DOHH2 (cell line): ENCODE data around the gene NOL9.

ENCODE experiments used
- EZH2phosphoT487 ChIP-seq: fragments of 200-600 bp; sonication (generic); IDR thresholded peaks from 2 replicates; pipeline ENCODE4 v1.6.1; 2017; ENCODE audit warnings: borderline replicate concordance, mild to moderate bottlenecking, antibody characterized with exemption, low read length, moderate library complexity, mixed read lengths
- TF ChIP-seq, protein P1 (sequence below): fragments of 200-600 bp; sonication (generic); IDR thresholded peaks from one replicate; pipeline ENCODE4 v1.5.1; 2014; ENCODE audit warnings: antibody characterized with exemption, mild to moderate bottlenecking, low read depth, low read length; ENCODE audit not compliant: poor library complexity, severe bottlenecking

DNA sequence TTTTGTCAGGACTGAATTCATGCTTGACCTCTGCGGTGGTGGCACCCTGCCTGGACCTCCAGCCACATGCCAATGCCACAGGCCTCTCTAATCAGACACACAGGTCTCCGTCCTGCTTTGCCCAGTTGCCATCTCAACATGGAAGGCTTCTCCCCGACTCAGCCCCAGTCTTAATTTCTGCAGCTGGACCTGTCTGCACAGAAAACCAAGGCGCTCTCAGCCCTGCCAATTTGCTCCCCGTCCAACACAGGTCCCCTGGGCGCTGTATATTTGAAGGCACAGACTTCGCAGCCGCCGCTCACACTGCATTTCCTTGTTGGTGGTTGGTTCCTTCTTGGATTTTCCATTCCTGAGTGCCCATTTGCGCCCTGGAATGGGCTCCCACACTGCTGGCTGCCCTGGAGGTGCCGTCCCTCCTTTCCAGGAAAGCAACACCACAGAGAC, 34.8 kb downstream of the NOL9 start:
- TF ChIP-seq, protein P1, sequence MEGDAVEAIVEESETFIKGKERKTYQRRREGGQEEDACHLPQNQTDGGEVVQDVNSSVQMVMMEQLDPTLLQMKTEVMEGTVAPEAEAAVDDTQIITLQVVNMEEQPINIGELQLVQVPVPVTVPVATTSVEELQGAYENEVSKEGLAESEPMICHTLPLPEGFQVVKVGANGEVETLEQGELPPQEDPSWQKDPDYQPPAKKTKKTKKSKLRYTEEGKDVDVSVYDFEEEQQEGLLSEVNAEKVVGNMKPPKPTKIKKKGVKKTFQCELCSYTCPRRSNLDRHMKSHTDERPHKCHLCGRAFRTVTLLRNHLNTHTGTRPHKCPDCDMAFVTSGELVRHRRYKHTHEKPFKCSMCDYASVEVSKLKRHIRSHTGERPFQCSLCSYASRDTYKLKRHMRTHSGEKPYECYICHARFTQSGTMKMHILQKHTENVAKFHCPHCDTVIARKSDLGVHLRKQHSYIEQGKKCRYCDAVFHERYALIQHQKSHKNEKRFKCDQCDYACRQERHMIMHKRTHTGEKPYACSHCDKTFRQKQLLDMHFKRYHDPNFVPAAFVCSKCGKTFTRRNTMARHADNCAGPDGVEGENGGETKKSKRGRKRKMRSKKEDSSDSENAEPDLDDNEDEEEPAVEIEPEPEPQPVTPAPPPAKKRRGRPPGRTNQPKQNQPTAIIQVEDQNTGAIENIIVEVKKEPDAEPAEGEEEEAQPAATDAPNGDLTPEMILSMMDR, result no peak
- no peak for TF ChIP-seq EZH2phosphoT487
